ENCODE data around the gene IPCEF1.

DNA sequence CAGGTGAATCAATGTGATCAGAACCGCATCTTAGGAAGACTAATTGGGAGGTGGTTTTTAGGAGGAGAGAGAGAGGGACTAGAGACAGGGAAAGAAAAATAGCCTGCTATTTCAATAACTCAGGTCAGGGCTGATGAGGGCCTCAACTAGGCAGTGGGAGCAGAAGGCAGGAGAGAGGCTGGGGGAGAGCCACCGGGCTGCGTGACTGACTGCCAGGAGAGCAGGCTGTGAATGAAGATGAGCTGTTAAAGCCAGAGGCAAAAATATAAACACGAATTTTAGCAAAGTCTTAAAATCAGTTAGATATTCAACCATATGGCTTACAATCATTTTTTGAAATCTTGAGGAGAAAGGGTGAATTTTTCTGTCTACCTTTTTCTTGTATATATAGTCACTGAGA lies 149.6 kb downstream of the IPCEF1 start:
- TF ChIP-seq, protein P1, sequence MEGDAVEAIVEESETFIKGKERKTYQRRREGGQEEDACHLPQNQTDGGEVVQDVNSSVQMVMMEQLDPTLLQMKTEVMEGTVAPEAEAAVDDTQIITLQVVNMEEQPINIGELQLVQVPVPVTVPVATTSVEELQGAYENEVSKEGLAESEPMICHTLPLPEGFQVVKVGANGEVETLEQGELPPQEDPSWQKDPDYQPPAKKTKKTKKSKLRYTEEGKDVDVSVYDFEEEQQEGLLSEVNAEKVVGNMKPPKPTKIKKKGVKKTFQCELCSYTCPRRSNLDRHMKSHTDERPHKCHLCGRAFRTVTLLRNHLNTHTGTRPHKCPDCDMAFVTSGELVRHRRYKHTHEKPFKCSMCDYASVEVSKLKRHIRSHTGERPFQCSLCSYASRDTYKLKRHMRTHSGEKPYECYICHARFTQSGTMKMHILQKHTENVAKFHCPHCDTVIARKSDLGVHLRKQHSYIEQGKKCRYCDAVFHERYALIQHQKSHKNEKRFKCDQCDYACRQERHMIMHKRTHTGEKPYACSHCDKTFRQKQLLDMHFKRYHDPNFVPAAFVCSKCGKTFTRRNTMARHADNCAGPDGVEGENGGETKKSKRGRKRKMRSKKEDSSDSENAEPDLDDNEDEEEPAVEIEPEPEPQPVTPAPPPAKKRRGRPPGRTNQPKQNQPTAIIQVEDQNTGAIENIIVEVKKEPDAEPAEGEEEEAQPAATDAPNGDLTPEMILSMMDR (IDR thresholded peaks at IDR 0.05; ENCODE audit: extremely low read depth in 1 of 2, insufficient read depth in 1 of 2, low read depth in 1 of 2, low read length in 2 of 2), result no peak
- TF ChIP-seq POLR2A (IDR thresholded peaks at IDR 0.05; ENCODE audit: low read depth, low read length), result no peak
- TF ChIP-seq EZH2 (IDR thresholded peaks at IDR 0.05; ENCODE audit: borderline replicate concordance, low read depth, low read length, severe bottlenecking), result no peak
- TF ChIP-seq POLR2AphosphoS5 (IDR thresholded peaks at IDR 0.05; ENCODE audit: insufficient read depth, low read depth, low read length), result no peak
